Fibroblast of the aortic adventitia (primary cell): ENCODE measurements around the gene ZNF217. TPM values are rescaled to one million over a fixed set of nuclear protein-coding genes. Genes with fewer than 3 reads are reported as not detected.
"Not testable (repeated sequence)": the region's sequence is repeated elsewhere in the genome, so short reads cannot be mapped to it uniquely, and the experiment has no call there.

Experiments used
- DNase-seq: peaks from one replicate; pipeline ENCODE4 v3.0.0-alpha.2; 2010; ENCODE audit warnings: low read depth
- H3K4me3 ChIP-seq: 2 replicates; pipeline ENCODE4 v1.5.1; 2011; ENCODE audit warnings: low read depth, mild to moderate bottlenecking, control low read depth, low read length, moderate library complexity
- small RNA-seq: library from RNA; depleted of rRNA; stranded (forward); fragments of <200 nt; gene quantifications from one replicate; pipeline ENCODE3, GENCODE V24; 2012
- total RNA-seq: library from RNA; depleted of rRNA; stranded (reverse); fragments of >200 nt; gene quantifications from 2 replicates; pipeline ENCODE4 v1.2.3, GENCODE V29; 2012; ENCODE audit warnings: low replicate concordance
- TF ChIP-seq, protein P1 (sequence below): IDR thresholded peaks from 2 replicates; pipeline ENCODE4 v1.5.1; 2011; ENCODE audit warnings: mild to moderate bottlenecking, low read length, control low read depth, inconsistent platforms; ENCODE audit not compliant: insufficient read depth

The ZNF217 gene
- total RNA-seq, 1 donor: 32.3 TPM

DNA sequence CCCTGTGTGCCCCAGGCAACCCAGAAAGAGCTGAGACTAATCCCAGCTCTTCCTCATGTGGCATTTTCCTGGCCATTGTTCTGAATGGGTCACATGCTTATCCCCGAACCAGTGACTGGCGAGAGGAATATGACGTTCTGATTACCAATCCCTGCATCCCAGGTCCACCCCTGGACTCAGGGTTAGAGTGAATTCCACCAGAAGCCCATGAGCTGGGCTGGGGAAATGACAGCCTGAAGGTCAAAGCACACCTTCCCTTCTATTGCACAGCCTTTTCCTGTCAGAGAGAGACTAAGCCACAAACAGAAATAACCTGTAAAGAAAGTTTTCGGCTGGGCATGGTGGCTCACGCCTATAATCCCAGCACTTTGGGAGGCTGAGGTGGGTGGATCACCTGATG lies 70.9 kb downstream of the ZNF217 start:
- TF ChIP-seq, protein P1, sequence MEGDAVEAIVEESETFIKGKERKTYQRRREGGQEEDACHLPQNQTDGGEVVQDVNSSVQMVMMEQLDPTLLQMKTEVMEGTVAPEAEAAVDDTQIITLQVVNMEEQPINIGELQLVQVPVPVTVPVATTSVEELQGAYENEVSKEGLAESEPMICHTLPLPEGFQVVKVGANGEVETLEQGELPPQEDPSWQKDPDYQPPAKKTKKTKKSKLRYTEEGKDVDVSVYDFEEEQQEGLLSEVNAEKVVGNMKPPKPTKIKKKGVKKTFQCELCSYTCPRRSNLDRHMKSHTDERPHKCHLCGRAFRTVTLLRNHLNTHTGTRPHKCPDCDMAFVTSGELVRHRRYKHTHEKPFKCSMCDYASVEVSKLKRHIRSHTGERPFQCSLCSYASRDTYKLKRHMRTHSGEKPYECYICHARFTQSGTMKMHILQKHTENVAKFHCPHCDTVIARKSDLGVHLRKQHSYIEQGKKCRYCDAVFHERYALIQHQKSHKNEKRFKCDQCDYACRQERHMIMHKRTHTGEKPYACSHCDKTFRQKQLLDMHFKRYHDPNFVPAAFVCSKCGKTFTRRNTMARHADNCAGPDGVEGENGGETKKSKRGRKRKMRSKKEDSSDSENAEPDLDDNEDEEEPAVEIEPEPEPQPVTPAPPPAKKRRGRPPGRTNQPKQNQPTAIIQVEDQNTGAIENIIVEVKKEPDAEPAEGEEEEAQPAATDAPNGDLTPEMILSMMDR: no peak
- DNase-seq: no peak
- H3K4me3 ChIP-seq: no peak overlapping the region

DNA sequence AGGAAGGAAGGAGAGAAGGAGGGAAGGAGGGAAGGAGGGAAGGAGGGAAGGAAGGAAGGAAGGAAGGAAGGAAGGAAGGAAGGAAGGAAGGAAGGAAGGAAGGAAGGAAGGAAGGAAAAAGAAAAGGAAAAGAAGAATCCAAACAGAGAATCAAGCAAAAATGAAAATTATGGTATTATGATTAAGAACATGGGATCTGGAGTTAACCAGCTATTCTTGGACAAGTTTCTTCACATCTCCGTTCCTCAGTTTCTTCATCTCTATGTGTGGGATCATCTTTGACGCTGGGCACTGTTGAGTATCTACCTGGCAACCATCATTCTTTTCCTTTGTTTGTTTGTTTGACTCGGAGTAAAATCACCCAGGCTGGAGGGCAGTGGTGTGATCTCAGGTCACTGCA lies 71.6 kb downstream of the ZNF217 start:
- TF ChIP-seq, protein P1: no peak

DNA sequence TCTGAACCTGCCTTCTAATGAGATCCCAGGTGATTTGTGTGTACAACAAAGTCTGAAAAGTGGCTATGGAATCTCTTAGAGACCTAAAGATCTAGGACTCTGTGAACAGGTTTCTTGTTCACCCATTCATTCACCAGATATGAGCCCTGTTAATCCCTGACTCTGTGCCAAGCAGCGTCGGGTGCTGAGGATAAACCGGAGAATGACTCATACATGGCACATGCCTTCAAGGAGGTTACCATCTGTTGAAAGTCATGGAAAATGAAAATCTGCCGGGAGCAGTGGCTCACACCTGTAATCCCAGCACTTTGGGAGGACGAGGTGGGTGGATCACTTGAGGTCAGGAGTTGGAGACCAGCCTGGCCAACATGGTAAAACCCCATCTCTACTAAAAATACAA lies 72.2 kb downstream of the ZNF217 start:
- DNase-seq: peak; percentile 11
- H3K4me3 ChIP-seq: not testable (repeated sequence)

More for the DNA sequence above, 71.6 kb downstream of the ZNF217 start:
- DNase-seq: no peak
- no peak overlapping the region for H3K4me3 ChIP-seq

DNA sequence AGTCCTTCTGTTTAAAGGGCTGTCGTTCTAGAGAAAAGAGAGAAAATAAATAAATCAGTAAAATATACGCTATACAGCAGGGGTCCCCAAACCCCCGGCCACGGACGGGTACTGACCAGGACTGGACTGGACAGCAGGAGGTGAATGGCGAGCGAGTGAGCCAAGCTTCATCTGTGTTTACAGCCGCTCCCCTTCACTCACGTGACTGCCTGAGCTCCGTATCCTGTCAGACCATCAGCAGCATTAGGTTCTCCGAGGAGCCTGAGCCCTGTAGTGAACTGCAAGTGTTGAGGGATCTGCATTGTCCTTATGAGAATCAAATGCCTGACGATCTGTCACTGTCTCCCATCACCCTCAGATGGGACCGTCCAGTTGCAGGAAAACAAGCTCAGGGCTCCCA lies 76.5 kb downstream of the ZNF217 start:
- no peak for DNase-seq
- TF ChIP-seq, protein P1: no peak
- no peak overlapping the region for H3K4me3 ChIP-seq

Small RNA genes lying within 50 kb of the gene (small RNA-seq; reads per million reads assigned to genes)
- not detected for gene RF00019
